Measurements from ENCODE around the gene KRT27.

DNA sequence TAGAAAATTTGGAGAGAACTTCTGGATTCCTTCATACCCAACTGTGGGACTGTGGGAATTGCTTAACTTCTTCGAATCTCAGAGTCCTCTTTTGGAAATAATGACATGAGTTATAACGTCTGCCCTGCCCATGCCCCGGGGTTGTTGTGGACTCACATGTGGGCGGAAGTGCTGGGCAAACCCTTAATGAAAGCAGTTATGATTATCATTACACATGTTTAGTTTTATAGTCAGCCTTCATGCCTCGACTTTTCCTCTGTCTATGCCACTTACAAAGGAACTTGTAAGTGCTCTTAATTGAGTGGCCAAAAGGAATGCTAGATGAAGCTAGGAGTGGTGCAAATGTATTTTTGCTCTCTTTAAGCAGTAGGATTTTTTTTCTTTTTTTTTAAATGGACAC, 3.9 kb downstream of the KRT27 start:
- TF ChIP-seq ZNF8 (CRISPR knock-in tag; IDR thresholded peaks at IDR 0.05) (no peak), ARNTL (CRISPR knock-in tag; IDR thresholded peaks at IDR 0.05; ENCODE audit: borderline replicate concordance, low read depth) (no peak)
